ENCODE results near the gene TTLL10. TPM values are rescaled to one million over a fixed set of nuclear protein-coding genes. Genes with fewer than 3 reads are reported as not detected.

The TTLL10 gene
- total and polyA plus RNA-seq, 2 of the 4 experiments (the other 2 are of a cell fraction) = not detected

GRCh38 chr1:1205769-1206375, 32.2 kb downstream of the TTLL10 start:
- Histone ChIP-seq H3K9ac (ENCODE audit: low read depth, low read length) (no peak overlapping the region), H4K91ac (ENCODE audit: insufficient read depth, low read depth, low read length) (no peak overlapping the region), H3K27ac (ENCODE audit: insufficient read depth, low read length) (no peak overlapping the region), H2BK20ac (ENCODE audit: low read depth, low read length) (no peak overlapping the region), H3K4ac (ENCODE audit: low read depth, low read length) (no peak overlapping the region), H3K56ac (ENCODE audit: extremely low read depth, insufficient read depth, low read length) (no peak overlapping the region), H4K8ac (ENCODE audit: low read depth in 2 of 2, low read length in 2 of 2) (no peak overlapping the region), H3K27me3 (ENCODE audit: control insufficient read depth, insufficient read depth, low read length) (no peaks in the 10 kb centered on the region; the same call in 1 of the 2 replicates), H2BK15ac (ENCODE audit: low read depth, low read length) (no peak overlapping the region), H3K79me1 (ENCODE audit: low read depth in 1 of 2, low read length in 2 of 2) (no peaks in the 10 kb centered on the region), H3K9me3 (ENCODE audit: control insufficient read depth, insufficient read depth, low read length) (no peaks in the 10 kb centered on the region), H3K4me2 (ENCODE audit: low read depth, low read length) (no peak overlapping the region), H3K4me3 (ENCODE audit: insufficient read depth, low read depth, low read length) (no peak overlapping the region), H2AFZ (replicated peaks; ENCODE audit: low read length, poor library complexity) (peak overlapping the region; percentile 63), H4K5ac (ENCODE audit: low read depth, low read length) (no peak overlapping the region), H2BK120ac (ENCODE audit: low read depth, low read length) (no peak overlapping the region), H3K9me1 (ENCODE audit: insufficient read depth, low read length) (no peaks in the 10 kb centered on the region), H3K4me1 (ENCODE audit: control insufficient read depth, insufficient read depth, low read length) (peaks cover 12% of the 10 kb centered on the region), H4K20me1 (ENCODE audit: insufficient read depth, low read length) (no peaks in the 10 kb centered on the region), H2AK5ac (ENCODE audit: low read depth, low read length) (peak overlapping the region; percentile 3; the same call in 1 of the 2 replicates), H3K36me3 (ENCODE audit: control insufficient read depth, insufficient read depth, low read length) (no peaks in the 10 kb centered on the region), H2BK5ac (ENCODE audit: low read depth, low read length, poor library complexity, severe bottlenecking) (no peak overlapping the region), H2AK9ac (replicated peaks; ENCODE audit: low read depth, low read length, poor library complexity) (no peak overlapping the region), H3K23ac (ENCODE audit: low read depth, low read length) (no peak overlapping the region), H3K18ac (ENCODE audit: low read depth, low read length) (no peak overlapping the region), H3K14ac (replicated peaks; ENCODE audit: low read depth, low read length) (no peak overlapping the region)
- TF ChIP-seq MAZ (IDR thresholded peaks at IDR 0.05; ENCODE audit: borderline replicate concordance, low read depth, low read length) (no peak), RFX5 (IDR thresholded peaks at IDR 0.05; ENCODE audit: low read depth, low read length) (no peak), BHLHE40 (IDR thresholded peaks at IDR 0.05; ENCODE audit: low read depth, low read length) (no peak), MXI1 (IDR thresholded peaks at IDR 0.05; ENCODE audit: borderline replicate concordance, low read depth, low read length) (no peak), RAD21 (IDR thresholded peaks at IDR 0.05; ENCODE audit: low read length) (no peak), NFE2L2 (IDR thresholded peaks at IDR 0.05; ENCODE audit: low read depth, low read length) (no peak), RCOR1 (IDR thresholded peaks at IDR 0.05; ENCODE audit: insufficient replicate concordance, low read length) (no peak), POLR2A (IDR thresholded peaks at IDR 0.05; ENCODE audit: low read depth, low read length) (no peak), CEBPB (IDR thresholded peaks at IDR 0.05; ENCODE audit: low read depth, low read length) (no peak), CHD1 (IDR thresholded peaks at IDR 0.05; ENCODE audit: low read depth, low read length) (no peak), MAFK (IDR thresholded peaks at IDR 0.05; ENCODE audit: low read depth, low read length) (no peak), SMC3 (IDR thresholded peaks at IDR 0.05; ENCODE audit: low read depth, low read length) (no peak), FOS (IDR thresholded peaks at IDR 0.05; ENCODE audit: low read depth, low read length) (no peak)
- TF ChIP-seq, protein P1, sequence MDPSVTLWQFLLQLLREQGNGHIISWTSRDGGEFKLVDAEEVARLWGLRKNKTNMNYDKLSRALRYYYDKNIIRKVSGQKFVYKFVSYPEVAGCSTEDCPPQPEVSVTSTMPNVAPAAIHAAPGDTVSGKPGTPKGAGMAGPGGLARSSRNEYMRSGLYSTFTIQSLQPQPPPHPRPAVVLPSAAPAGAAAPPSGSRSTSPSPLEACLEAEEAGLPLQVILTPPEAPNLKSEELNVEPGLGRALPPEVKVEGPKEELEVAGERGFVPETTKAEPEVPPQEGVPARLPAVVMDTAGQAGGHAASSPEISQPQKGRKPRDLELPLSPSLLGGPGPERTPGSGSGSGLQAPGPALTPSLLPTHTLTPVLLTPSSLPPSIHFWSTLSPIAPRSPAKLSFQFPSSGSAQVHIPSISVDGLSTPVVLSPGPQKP (IDR thresholded peaks at IDR 0.05; ENCODE audit: borderline replicate concordance, low read depth, low read length) = no peak
- TF ChIP-seq, protein P2, sequence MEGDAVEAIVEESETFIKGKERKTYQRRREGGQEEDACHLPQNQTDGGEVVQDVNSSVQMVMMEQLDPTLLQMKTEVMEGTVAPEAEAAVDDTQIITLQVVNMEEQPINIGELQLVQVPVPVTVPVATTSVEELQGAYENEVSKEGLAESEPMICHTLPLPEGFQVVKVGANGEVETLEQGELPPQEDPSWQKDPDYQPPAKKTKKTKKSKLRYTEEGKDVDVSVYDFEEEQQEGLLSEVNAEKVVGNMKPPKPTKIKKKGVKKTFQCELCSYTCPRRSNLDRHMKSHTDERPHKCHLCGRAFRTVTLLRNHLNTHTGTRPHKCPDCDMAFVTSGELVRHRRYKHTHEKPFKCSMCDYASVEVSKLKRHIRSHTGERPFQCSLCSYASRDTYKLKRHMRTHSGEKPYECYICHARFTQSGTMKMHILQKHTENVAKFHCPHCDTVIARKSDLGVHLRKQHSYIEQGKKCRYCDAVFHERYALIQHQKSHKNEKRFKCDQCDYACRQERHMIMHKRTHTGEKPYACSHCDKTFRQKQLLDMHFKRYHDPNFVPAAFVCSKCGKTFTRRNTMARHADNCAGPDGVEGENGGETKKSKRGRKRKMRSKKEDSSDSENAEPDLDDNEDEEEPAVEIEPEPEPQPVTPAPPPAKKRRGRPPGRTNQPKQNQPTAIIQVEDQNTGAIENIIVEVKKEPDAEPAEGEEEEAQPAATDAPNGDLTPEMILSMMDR (conservative IDR thresholded peaks at IDR 0.05; ENCODE audit: low read depth, low read length) = no peak
- TF ChIP-seq, protein P3, sequence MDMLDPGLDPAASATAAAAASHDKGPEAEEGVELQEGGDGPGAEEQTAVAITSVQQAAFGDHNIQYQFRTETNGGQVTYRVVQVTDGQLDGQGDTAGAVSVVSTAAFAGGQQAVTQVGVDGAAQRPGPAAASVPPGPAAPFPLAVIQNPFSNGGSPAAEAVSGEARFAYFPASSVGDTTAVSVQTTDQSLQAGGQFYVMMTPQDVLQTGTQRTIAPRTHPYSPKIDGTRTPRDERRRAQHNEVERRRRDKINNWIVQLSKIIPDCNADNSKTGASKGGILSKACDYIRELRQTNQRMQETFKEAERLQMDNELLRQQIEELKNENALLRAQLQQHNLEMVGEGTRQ (IDR thresholded peaks at IDR 0.05; ENCODE audit: low read depth, low read length) = no peak
- dilution Hi-C loops (cut with HindIII; ENCODE audit: low sequenced_read_pairs, unreplicated experiment) (no loop called here), in situ Hi-C loops (cut with MboI; ENCODE audit: low sequenced_read_pairs) (no loop called here), intact Hi-C loops (cut with micrococcal nuclease) (no loop called here)
- BruUV-seq (replicated peaks) = no TSS peak
- CTCF ChIA-PET = no interaction called here
- POLR2A ChIA-PET (ENCODE audit: unreplicated experiment) = no interaction called here
- ATAC-seq (ENCODE audit: low read depth) = no peak
- WGBS, 2 experiments (ENCODE audit: extremely low coverage in 2 of 2, insufficient read length in 1 of 2) = 40% methylated on average over 10 of the region's 31 CpGs; no CpG with 5 or more reads in 1 of the 2 experiments
- no peak for DNase-seq
